Measurements from ENCODE around the gene ANKS6. TPM values are rescaled to one million over a fixed set of nuclear protein-coding genes. Genes with fewer than 3 reads are reported as not detected.

Gene ANKS6
- total and polyA plus RNA-seq, 11 donors = 1.9 to 8.0 (median 3.7) TPM

DNA sequence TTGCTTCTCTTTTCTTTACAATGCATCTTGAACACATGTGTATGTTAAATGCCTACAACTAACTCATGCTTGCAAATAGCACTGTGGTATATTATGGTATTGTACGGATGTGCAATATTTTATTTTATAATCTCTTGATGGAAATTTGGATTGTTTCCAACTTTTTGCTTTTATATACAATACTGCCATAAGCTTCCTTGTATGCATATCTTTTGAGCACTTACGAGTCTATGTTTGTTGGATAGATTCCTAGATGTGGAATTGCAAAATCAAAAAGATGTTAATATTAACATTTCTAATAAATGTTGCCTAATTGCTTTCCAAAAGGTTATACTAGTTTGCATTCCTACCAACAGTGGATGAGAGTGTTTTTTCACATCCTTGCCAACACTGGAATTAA is 7.7 kb upstream of the ANKS6 start:
- Histone ChIP-seq H3K27me3 (peaks cover 0 to 24% (median 9%) of the 10 kb centered on the region in 9 donors), H3K27ac (no peak overlapping the region), H3K36me3 (no peaks in the 10 kb centered on the region), H3K4me1 (peaks cover 0 to 16% (median 8%) of the 10 kb centered on the region in 12 donors), H3K4me3 (no peak overlapping the region), H3K9me3 (no peaks in the 10 kb centered on the region)
- no peak for TF ChIP-seq POLR2A (IDR thresholded peaks at IDR 0.05)
- TF ChIP-seq, protein P1, sequence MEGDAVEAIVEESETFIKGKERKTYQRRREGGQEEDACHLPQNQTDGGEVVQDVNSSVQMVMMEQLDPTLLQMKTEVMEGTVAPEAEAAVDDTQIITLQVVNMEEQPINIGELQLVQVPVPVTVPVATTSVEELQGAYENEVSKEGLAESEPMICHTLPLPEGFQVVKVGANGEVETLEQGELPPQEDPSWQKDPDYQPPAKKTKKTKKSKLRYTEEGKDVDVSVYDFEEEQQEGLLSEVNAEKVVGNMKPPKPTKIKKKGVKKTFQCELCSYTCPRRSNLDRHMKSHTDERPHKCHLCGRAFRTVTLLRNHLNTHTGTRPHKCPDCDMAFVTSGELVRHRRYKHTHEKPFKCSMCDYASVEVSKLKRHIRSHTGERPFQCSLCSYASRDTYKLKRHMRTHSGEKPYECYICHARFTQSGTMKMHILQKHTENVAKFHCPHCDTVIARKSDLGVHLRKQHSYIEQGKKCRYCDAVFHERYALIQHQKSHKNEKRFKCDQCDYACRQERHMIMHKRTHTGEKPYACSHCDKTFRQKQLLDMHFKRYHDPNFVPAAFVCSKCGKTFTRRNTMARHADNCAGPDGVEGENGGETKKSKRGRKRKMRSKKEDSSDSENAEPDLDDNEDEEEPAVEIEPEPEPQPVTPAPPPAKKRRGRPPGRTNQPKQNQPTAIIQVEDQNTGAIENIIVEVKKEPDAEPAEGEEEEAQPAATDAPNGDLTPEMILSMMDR (IDR thresholded peaks at IDR 0.05) = no peak
- ATAC-seq (no peak), DNase-seq (no peak)
- intact Hi-C loops (cut with DNase I) = no loop called here
- 22 to 39% (median 32%) methylated on average over 2 of the region's 2 CpGs for WGBS, 4 donors

DNA sequence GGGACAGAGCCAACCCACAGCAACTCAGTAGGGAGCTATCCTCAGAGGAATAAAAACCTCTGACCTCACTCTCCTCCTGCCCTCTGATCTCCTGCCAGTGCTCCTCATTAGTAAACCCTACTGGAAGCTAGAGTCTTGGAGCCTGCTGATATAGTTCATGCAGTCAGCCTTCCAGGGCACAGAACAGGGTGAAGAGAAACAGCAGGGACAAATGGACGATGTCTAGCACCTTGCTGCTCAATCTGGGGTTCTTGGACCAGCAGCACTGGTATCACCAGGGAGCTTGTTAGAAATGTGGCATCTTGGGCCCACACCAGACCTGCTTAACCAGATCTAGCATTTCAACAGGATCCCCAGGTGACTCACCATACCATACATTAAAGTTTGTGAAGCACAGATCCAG is 5.6 kb upstream of the ANKS6 start:
- H3K27ac ChIP-seq = no peak overlapping the region
- no peak overlapping the region for H3K4me3 ChIP-seq
- DNase-seq (no peak), ATAC-seq (no peak)
- H3K9me3 ChIP-seq = peaks cover 0 to 10% (median 0%) of the 10 kb centered on the region in 12 donors
- 74 to 100% (median 91%) methylated on average over 1 of the region's 1 CpG for WGBS, 4 donors
- H3K36me3 ChIP-seq = no peaks in the 10 kb centered on the region
- peaks cover 0 to 7% (median under 1%) of the 10 kb centered on the region in 12 donors for H3K4me1 ChIP-seq
- no peak for TF ChIP-seq POLR2A (IDR thresholded peaks at IDR 0.05)
- TF ChIP-seq, protein P1 (IDR thresholded peaks at IDR 0.05) = no peak
- H3K27me3 ChIP-seq = peaks cover 0 to 9% (median 0%) of the 10 kb centered on the region in 9 donors
- intact Hi-C loops (cut with DNase I) = no loop called here

DNA sequence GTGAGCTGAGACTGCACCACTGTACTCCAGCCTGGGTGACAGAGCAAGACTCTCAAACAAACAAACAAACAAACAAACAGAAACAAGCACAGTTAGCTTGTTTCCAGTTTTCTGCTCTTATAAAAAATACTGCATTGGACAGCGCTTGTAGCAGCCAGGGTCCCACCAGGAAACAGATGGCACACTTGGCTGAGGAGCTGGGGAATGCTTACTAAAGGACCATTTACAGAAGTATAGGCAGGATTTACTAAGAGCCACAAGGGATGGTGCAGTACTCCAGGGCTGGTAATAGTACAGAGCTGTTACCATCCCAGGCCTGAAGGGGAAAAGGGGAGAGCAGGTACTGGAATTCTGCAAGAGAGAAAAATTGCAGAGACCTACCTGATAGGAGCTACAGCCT is 5.2 kb upstream of the ANKS6 start:
- Histone ChIP-seq H3K4me3 (no peak overlapping the region), H3K27ac (no peak overlapping the region), H3K4me1 (peaks cover 0 to 8% (median 2%) of the 10 kb centered on the region in 12 donors), H3K9me3 (peaks cover 0 to 10% (median 0%) of the 10 kb centered on the region in 12 donors), H3K27me3 (peaks cover 0 to 5% (median 0%) of the 10 kb centered on the region in 9 donors), H3K36me3 (no peaks in the 10 kb centered on the region)
- TF ChIP-seq, protein P1 (IDR thresholded peaks at IDR 0.05) = no peak
- TF ChIP-seq POLR2A (IDR thresholded peaks at IDR 0.05) = no peak
- intact Hi-C loops (cut with DNase I) = no loop called here
- no peak for ATAC-seq
- no peak for DNase-seq
- 75 to 90% (median 85%) methylated on average over 1 of the region's 1 CpG for WGBS, 4 donors

DNA sequence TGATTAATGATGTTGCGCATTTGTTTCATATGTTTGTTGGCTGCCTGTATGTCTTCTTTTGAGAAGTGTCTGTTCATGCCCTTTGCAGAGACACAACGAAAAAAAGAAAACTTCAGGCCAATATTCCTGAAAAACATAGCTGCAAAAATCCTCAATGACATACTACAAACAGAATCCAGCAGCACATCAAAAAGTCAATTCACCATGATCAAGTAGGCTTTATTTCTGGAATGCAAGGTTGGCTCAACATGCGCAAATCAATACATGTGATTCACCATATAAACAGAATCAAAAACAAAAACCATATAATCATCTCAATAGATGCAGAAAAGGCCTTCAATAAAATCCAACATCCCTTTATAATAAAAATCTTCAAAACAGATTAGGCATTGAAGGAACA is 1.9 kb upstream of the ANKS6 start:
- peaks cover 0 to 10% (median 0%) of the 10 kb centered on the region in 12 donors for H3K9me3 ChIP-seq
- H3K4me1 ChIP-seq = peaks cover 0 to 17% (median 9%) of the 10 kb centered on the region in 12 donors
- 96 to 99% (median 96%) methylated on average over 3 of the region's 3 CpGs for WGBS, 4 donors
- no peak for TF ChIP-seq POLR2A (IDR thresholded peaks at IDR 0.05)
- TF ChIP-seq, protein P1 (IDR thresholded peaks at IDR 0.05) = no peak
- DNase-seq = no peak
- peaks cover 0 to 5% (median 0%) of the 10 kb centered on the region in 9 donors for H3K27me3 ChIP-seq
- no peaks in the 10 kb centered on the region for H3K36me3 ChIP-seq
- no peak overlapping the region for H3K4me3 ChIP-seq
- intact Hi-C loops (cut with DNase I) = no loop called here
- no peak overlapping the region for H3K27ac ChIP-seq
- no peak for ATAC-seq
